K562 (cell line): ENCODE data around the gene ANO4. TPM values are rescaled to one million over a fixed set of nuclear protein-coding genes. Genes with fewer than 3 reads are reported as not detected.

ENCODE experiments used
- ARID3A ChIP-seq: IDR thresholded peaks from 2 replicates; pipeline ENCODE4 v1.6.1; 2012; ENCODE audit warnings: low read depth, low read length, improper control_type of control experiment, borderline replicate concordance
- BRF2 ChIP-seq: IDR thresholded peaks from 3 replicates; pipeline ENCODE4 v1.6.1; 2011; ENCODE audit warnings: borderline replicate concordance, mild to moderate bottlenecking; ENCODE audit not compliant: insufficient read length, insufficient read depth
- DDX20 ChIP-seq: fragments of 450-650 bp; IDR thresholded peaks from 2 replicates; pipeline ENCODE4 v1.6.1; 2016; ENCODE audit warnings: missing genetic modification characterization, low read depth, mild to moderate bottlenecking, missing compliant biosample characterization, moderate library complexity
- ETV1 ChIP-seq: fragments of 450-650 bp; conservative IDR thresholded peaks from 2 replicates; pipeline ENCODE4 v1.6.1; 2016; ENCODE audit warnings: missing genetic modification characterization, control low read depth, low read depth, missing compliant biosample characterization
- FOXJ3 ChIP-seq: sonication (generic); formaldehyde crosslinking; IDR thresholded peaks from 2 replicates; pipeline ENCODE4 v1.4.0; 2020; ENCODE audit warnings: mild to moderate bottlenecking, missing genetic modification reagents
- KDM2B ChIP-seq: fragments of 250-450 bp; sonication (Bioruptor Pico); IDR thresholded peaks from 2 replicates; pipeline ENCODE4 v1.8.0; 2021; ENCODE audit warnings: mild to moderate bottlenecking, moderate library complexity
- MYBL2 ChIP-seq, 2 experiments: fragments of 450-650 bp in 1 of 2; sonication (generic) in 1 of 2; formaldehyde crosslinking in 1 of 2; IDR thresholded peaks; 2 replicates each; pipeline versions ENCODE4 v1.6.1 to v1.8.1; 2017 to 2022; ENCODE audit warnings: borderline replicate concordance in 1 of 2, inconsistent platforms in 1 of 2, low read depth in 1 of 2, mild to moderate bottlenecking in 1 of 2, missing genetic modification reagents in 1 of 2, moderate library complexity in 1 of 2
- NEUROD1 ChIP-seq: fragments of 150-350 bp; IDR thresholded peaks from 2 replicates; pipeline ENCODE4 v1.6.1; 2014; ENCODE audit warnings: borderline replicate concordance, low read length, low read depth; ENCODE audit not compliant: partially characterized antibody
- PHB2 ChIP-seq: fragments of 450-650 bp; IDR thresholded peaks from 2 replicates; pipeline ENCODE4 v1.6.1; 2017; ENCODE audit warnings: low read depth
- PHF21A ChIP-seq: fragments of 450-650 bp; IDR thresholded peaks from 2 replicates; pipeline ENCODE4 v1.6.1; 2017; ENCODE audit warnings: low read depth, borderline replicate concordance
- SMAD3 ChIP-seq: fragments of 450-650 bp; formaldehyde crosslinking; conservative IDR thresholded peaks from 2 replicates; pipeline ENCODE4 v1.4.0; 2020; ENCODE audit warnings: mild to moderate bottlenecking
- TAF1 ChIP-seq: IDR thresholded peaks from 2 replicates; pipeline ENCODE4 v1.6.1; 2011; ENCODE audit warnings: mild to moderate bottlenecking, low read length, moderate library complexity; ENCODE audit not compliant: insufficient read depth, control insufficient read depth, severe bottlenecking; ENCODE audit errors: extremely low read depth
- TCF3 ChIP-seq: sonication (generic); formaldehyde crosslinking; IDR thresholded peaks from 2 replicates; pipeline ENCODE4 v1.4.0; 2020; ENCODE audit warnings: mild to moderate bottlenecking, missing genetic modification reagents
- TOE1 ChIP-seq, 2 experiments: fragments of 450-650 bp in 1 of 2; sonication (generic) in 1 of 2; formaldehyde crosslinking in 1 of 2; IDR thresholded peaks; 2 replicates each; pipeline versions ENCODE4 v1.7.1 to v1.8.0; 2016 to 2022; ENCODE audit warnings: borderline replicate concordance in 2 of 2, mild to moderate bottlenecking in 2 of 2, antibody characterized with exemption in 1 of 2, inconsistent platforms in 1 of 2, low read depth in 1 of 2, missing genetic modification reagents in 1 of 2, moderate library complexity in 1 of 2
- UBTF ChIP-seq, 2 experiments: IDR thresholded peaks; 2 replicates each; pipeline ENCODE4 v1.6.1; 2012; ENCODE audit warnings: improper control_type of control experiment in 2 of 2, low read depth in 2 of 2, low read length in 2 of 2, borderline replicate concordance in 1 of 2
- ZBTB2 ChIP-seq: fragments of 450-650 bp; IDR thresholded peaks from 2 replicates; pipeline ENCODE4 v1.6.1; 2016; ENCODE audit warnings: antibody characterized with exemption
- ZNF232 ChIP-seq: sonication (generic); formaldehyde crosslinking; IDR thresholded peaks from 2 replicates; pipeline ENCODE4 v1.8.0; 2022; ENCODE audit warnings: mild to moderate bottlenecking, missing genetic modification reagents
- ZNF24 ChIP-seq: fragments of 450-650 bp; IDR thresholded peaks from 2 replicates; pipeline ENCODE4 v1.6.1; 2016
- ZNF263 ChIP-seq: sonication (generic); formaldehyde crosslinking; IDR thresholded peaks from 2 replicates; pipeline ENCODE4 v1.8.0; 2022; ENCODE audit warnings: mild to moderate bottlenecking, missing genetic modification reagents, borderline replicate concordance
- polyA plus RNA-seq, 8 experiments: library from polyadenylated mRNA; depleted of rRNA in 4 of 8; stranded (reverse) in 5 of 8; unstranded in 3 of 8; fragments of >200 nt; fragmentation: Nextera tagmentation in 2 of 8; fragmentation: Illumina TruSeq in 1 of 8; extraction: Ambion mirVana in 2 of 8; extraction: Trizol in 1 of 8; gene quantifications; 2 replicates each; pipeline versions ENCODE4 v1.2.1 to v1.2.3, GENCODE V29; 2011 to 2014; ENCODE audit warnings: inconsistent platforms in 1 of 8, missing spikeins in 1 of 8
- total RNA-seq, 7 experiments: library from RNA; depleted of rRNA in 6 of 7; stranded (reverse); fragments of >200 nt in 6 of 7; fragmentation: Illumina TruSeq in 2 of 7; extraction: Trizol in 2 of 7; gene quantifications; 2 replicates each; pipeline versions ENCODE4 v1.2.1 to v1.2.3, GENCODE V29; 2011 to 2021; ENCODE audit warnings: low replicate concordance in 1 of 7

Gene ANO4
- total and polyA plus RNA-seq, 9 of the 15 experiments (the other 6 are each of a cell fraction or from before 2014, with no cell fraction given): not detected

- no peak for TF ChIP-seq SMAD3 (CRISPR knock-in tag)
- TF ChIP-seq ZBTB2: no peak
- no peak for TF ChIP-seq PHB2
- no peak for TF ChIP-seq TOE1 (IDR thresholded peaks at IDR 0.05; ENCODE audit: borderline replicate concordance)
- no peak for TF ChIP-seq TOE1 (CRISPR knock-in tag; IDR thresholded peaks at IDR 0.05; ENCODE audit: borderline replicate concordance, low read depth)
- no peak for TF ChIP-seq FOXJ3 (CRISPR knock-in tag)
- TF ChIP-seq NEUROD1: no peak
- TF ChIP-seq PHF21A: no peak
- TF ChIP-seq UBTF (IDR thresholded peaks at IDR 0.05; ENCODE audit: borderline replicate concordance in 1 of 2, low read depth in 2 of 2, low read length in 2 of 2): no peak
- TF ChIP-seq BRF2: no peak
- no peak for TF ChIP-seq ETV1 (tag)
- TF ChIP-seq ZNF24: no peak
- no peak for TF ChIP-seq MYBL2 (IDR thresholded peaks at IDR 0.05; ENCODE audit: low read depth)
- no peak for TF ChIP-seq MYBL2 (CRISPR knock-in tag; IDR thresholded peaks at IDR 0.05; ENCODE audit: borderline replicate concordance)
- TF ChIP-seq ZNF232 (CRISPR knock-in tag): no peak
- TF ChIP-seq TAF1: no peak
- TF ChIP-seq KDM2B (CRISPR knock-in tag): no peak
- no peak for TF ChIP-seq ZNF263 (CRISPR knock-in tag)
- no peak for TF ChIP-seq TCF3
- TF ChIP-seq DDX20 (tag): no peak
- no peak for TF ChIP-seq ARID3A
These were observed 193.3 kb downstream of the ANO4 start (continued) for GRCh38 chr12:100987552-100988521.
